Measurements from ENCODE around the gene CDK5RAP2. TPM values are rescaled to one million over a fixed set of nuclear protein-coding genes. Genes with fewer than 3 reads are reported as not detected.

Gene CDK5RAP2
- total RNA-seq, 1 donor from 2014 or later, result 54.5 TPM

DNA sequence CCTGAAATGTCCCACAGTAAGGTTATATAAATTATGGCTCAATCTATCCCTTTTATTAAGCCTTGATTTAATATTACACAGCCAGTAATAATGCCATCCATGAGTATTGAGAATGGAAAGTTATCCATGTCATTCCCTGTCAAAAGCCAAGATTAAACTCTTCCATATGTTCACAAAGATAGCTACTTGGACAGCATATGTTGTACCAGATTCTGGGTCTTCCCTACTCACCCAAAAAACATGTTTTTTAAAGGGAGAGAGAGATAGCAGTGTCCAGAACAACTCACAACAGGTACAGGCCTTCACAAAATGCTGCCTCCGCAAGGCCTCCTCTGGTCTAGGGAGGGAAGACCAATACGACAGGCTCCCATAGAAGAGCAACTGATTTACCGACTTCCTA lies 15.4 kb downstream of the CDK5RAP2 start:
- Histone ChIP-seq H3K27me3 (no peaks in the 10 kb centered on the region), H3K36me3 (peaks cover 0 to 20% of the 10 kb centered on the region in 2 donors), H3K27ac (no peak overlapping the region), H3K9me3 (no peaks in the 10 kb centered on the region), H3K4me3 (no peak overlapping the region), H3K4me1 (no peaks in the 10 kb centered on the region)
- TF ChIP-seq POLR2A (IDR thresholded peaks at IDR 0.05), result no peak
- TF ChIP-seq, protein P1, sequence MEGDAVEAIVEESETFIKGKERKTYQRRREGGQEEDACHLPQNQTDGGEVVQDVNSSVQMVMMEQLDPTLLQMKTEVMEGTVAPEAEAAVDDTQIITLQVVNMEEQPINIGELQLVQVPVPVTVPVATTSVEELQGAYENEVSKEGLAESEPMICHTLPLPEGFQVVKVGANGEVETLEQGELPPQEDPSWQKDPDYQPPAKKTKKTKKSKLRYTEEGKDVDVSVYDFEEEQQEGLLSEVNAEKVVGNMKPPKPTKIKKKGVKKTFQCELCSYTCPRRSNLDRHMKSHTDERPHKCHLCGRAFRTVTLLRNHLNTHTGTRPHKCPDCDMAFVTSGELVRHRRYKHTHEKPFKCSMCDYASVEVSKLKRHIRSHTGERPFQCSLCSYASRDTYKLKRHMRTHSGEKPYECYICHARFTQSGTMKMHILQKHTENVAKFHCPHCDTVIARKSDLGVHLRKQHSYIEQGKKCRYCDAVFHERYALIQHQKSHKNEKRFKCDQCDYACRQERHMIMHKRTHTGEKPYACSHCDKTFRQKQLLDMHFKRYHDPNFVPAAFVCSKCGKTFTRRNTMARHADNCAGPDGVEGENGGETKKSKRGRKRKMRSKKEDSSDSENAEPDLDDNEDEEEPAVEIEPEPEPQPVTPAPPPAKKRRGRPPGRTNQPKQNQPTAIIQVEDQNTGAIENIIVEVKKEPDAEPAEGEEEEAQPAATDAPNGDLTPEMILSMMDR (IDR thresholded peaks at IDR 0.05), result no peak
- TF ChIP-seq POLR2AphosphoS5 (IDR thresholded peaks at IDR 0.05; ENCODE audit: insufficient read depth in 1 of 2, low read depth in 1 of 2), result no peak
- no peak for DNase-seq (ENCODE audit: extremely low spot score in 2 of 2)
- intact Hi-C loops (cut with DNase I), result no loop called here

DNA sequence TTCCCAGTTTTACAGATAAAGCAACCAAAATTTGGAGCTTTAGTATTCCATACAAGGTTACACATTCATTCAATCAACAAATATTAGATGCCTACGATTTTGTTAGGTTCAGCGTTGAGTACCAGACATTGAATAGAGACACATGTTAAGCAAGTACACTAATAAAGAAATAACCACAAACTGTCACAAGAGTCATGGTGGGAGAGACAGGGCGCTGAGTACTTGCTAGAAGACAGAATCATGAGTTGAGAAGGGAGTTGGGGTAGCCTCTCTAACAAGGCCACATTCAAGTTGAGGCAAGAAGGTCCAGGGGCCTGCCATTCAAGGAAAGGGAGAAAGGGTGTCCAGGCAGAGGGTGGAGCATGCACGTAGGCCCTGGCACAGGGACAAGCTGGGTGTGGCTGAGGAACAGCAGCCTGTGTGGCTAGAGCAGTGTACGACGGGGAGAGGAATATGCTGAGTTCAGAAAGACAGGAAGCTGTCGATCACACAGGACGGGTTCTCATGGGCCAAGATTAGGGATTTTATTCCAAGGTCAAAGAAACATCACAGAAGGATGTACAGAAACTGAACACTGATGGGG lies 17.0 kb downstream of the CDK5RAP2 start:
- Histone ChIP-seq H3K4me3 (no peak overlapping the region), H3K4me1 (no peaks in the 10 kb centered on the region), H3K36me3 (peaks cover 0 to 5% of the 10 kb centered on the region in 2 donors), H3K9me3 (no peaks in the 10 kb centered on the region), H3K27ac (no peak overlapping the region), H3K27me3 (no peaks in the 10 kb centered on the region)
- TF ChIP-seq, protein P1 (IDR thresholded peaks at IDR 0.05), result no peak
- TF ChIP-seq POLR2AphosphoS5 (IDR thresholded peaks at IDR 0.05; ENCODE audit: insufficient read depth in 1 of 2, low read depth in 1 of 2) (no peak), POLR2A (IDR thresholded peaks at IDR 0.05) (no peak)
- intact Hi-C loops (cut with DNase I), result no loop called here
- no peak for DNase-seq (ENCODE audit: extremely low spot score in 2 of 2)

DNA sequence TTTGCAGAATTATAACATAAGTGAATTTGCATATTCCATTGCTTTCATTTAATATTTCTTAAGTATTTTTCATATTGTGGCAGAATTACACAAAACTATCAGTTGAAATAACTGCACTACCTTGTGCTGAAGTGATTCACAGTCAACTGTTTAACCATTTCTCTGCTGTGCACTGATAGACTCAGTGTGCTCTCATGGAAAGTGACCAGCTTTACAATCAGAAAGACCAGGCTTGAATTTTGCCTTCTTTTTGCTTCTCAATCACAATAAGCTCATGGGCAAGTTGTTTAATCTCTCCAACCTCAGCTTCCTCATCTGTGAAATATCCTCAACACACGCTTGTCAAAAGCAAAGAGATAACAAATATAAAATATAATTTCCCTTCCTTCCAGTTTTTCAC lies 18.3 kb downstream of the CDK5RAP2 start:
- TF ChIP-seq POLR2AphosphoS5 (IDR thresholded peaks at IDR 0.05; ENCODE audit: insufficient read depth in 1 of 2, low read depth in 1 of 2) (no peak), POLR2A (IDR thresholded peaks at IDR 0.05) (no peak)
- TF ChIP-seq, protein P1 (IDR thresholded peaks at IDR 0.05), result no peak

DNA sequence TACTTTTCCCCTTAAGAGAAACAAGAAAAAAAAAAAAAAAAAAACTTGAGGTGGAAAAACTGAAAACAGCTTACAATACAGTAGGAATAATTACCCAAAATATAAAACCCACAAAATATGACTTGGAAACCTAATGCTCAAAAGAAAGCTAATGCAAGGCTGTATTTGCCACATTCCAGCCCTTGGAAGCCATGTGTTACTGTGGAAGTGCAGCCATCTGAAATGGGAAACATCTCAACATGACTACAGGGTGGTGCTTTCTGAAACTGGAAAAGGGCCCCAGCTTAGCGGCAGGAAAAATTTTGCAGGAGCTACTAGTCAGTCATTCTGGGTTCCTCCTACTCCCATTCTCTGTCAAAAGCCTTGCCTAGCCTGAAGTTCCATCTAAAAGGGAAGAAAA lies 20.4 kb downstream of the CDK5RAP2 start:
- Histone ChIP-seq H3K4me3 (no peak overlapping the region), H3K27ac (no peak overlapping the region), H3K27me3 (no peaks in the 10 kb centered on the region), H3K4me1 (no peaks in the 10 kb centered on the region), H3K36me3 (no peaks in the 10 kb centered on the region), H3K9me3 (no peaks in the 10 kb centered on the region)
- no peak for DNase-seq (ENCODE audit: extremely low spot score in 2 of 2)
- intact Hi-C loops (cut with DNase I), result no loop called here
- TF ChIP-seq POLR2AphosphoS5 (IDR thresholded peaks at IDR 0.05; ENCODE audit: insufficient read depth in 1 of 2, low read depth in 1 of 2), result no peak
- TF ChIP-seq, protein P1 (IDR thresholded peaks at IDR 0.05), result no peak
- no peak for TF ChIP-seq POLR2A (IDR thresholded peaks at IDR 0.05)

More for the DNA sequence above, 18.3 kb downstream of the CDK5RAP2 start:
- Histone ChIP-seq H3K4me3 (no peak overlapping the region), H3K36me3 (peaks cover 0 to 5% of the 10 kb centered on the region in 2 donors), H3K27ac (no peak overlapping the region), H3K27me3 (no peaks in the 10 kb centered on the region), H3K4me1 (no peaks in the 10 kb centered on the region), H3K9me3 (no peaks in the 10 kb centered on the region)
- intact Hi-C loops (cut with DNase I), result no loop called here
- DNase-seq (ENCODE audit: extremely low spot score in 2 of 2), result no peak

DNA sequence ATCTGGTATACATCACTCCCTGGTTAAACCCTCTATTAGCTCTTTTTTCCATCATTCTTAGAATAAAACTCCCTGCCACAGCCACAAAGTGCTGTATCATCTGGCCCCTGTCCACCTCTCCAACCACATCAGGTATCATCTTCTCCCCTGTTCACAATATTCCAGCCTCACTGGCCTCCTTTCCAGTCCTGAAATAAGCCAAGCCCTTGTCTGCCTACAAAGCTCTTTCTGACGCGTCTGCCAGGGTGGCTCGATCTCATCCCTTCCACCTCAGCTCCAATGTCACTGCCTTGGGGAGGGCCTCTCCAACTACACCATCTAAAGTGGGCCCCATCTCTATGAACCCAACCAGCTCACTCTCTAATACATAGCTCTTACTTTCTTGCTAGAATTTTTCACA lies 21.5 kb downstream of the CDK5RAP2 start:
- no peak for DNase-seq (ENCODE audit: extremely low spot score in 2 of 2)
- intact Hi-C loops (cut with DNase I), result no loop called here
- Histone ChIP-seq H3K9me3 (no peaks in the 10 kb centered on the region), H3K4me1 (no peaks in the 10 kb centered on the region), H3K27me3 (no peaks in the 10 kb centered on the region), H3K27ac (no peak overlapping the region), H3K36me3 (no peaks in the 10 kb centered on the region), H3K4me3 (no peak overlapping the region)
- TF ChIP-seq POLR2A (IDR thresholded peaks at IDR 0.05), result no peak
- TF ChIP-seq, protein P1 (IDR thresholded peaks at IDR 0.05), result no peak
- TF ChIP-seq POLR2AphosphoS5 (IDR thresholded peaks at IDR 0.05; ENCODE audit: insufficient read depth in 1 of 2, low read depth in 1 of 2), result no peak

Measured in vagina (tissue), 2 donors.